Gastroesophageal sphincter (tissue), 4 donors: ENCODE measurements around the gene PLEKHO1. TPM values are rescaled to one million over a fixed set of nuclear protein-coding genes. Genes with fewer than 3 reads are reported as not detected.
"Not testable (repeated sequence)": the region's sequence is repeated elsewhere in the genome, so short reads cannot be mapped to it uniquely, and the experiment has no call there.

Experiments used
- ATAC-seq: fragments of 150-250 bp; one replicate; pipeline ENCODE4 v1.9.1; 2016; ENCODE audit warnings: mild to moderate bottlenecking, moderate library complexity
- H3K27ac ChIP-seq, 4 donors: fragments of 200-600 bp; sonication (generic) in 3 of 4; 1 replicate in 3 of 4; 2 replicates in 1 of 4; pipeline ENCODE4 v1.5.1; 2016 to 2019
- H3K27me3 ChIP-seq: fragments of 200-600 bp; sonication (generic); one replicate; pipeline ENCODE4 v1.5.1; 2019
- H3K36me3 ChIP-seq, 2 donors: fragments of 200-600 bp; sonication (generic); one replicate each; pipeline ENCODE4 v1.5.1; 2019; ENCODE audit warnings: control low read depth in 1 of 2
- H3K4me1 ChIP-seq, 3 donors: fragments of 200-600 bp; sonication (generic); 1 replicate in 2 of 3; 2 replicates in 1 of 3; pipeline ENCODE4 v1.5.1; 2016 to 2019; ENCODE audit warnings: control low read depth in 2 of 3
- H3K4me3 ChIP-seq, 2 donors: fragments of 200-600 bp; sonication (generic); one replicate each; pipeline ENCODE4 v1.5.1; 2019; ENCODE audit warnings: mild to moderate bottlenecking in 1 of 2, moderate library complexity in 1 of 2
- H3K9me3 ChIP-seq, 3 donors: fragments of 200-600 bp; sonication (generic); one replicate each; pipeline ENCODE4 v1.5.1; 2017 to 2019; ENCODE audit warnings: control low read depth in 2 of 3
- EP300 ChIP-seq: sonication (generic); formaldehyde crosslinking; IDR thresholded peaks from one replicate; pipeline ENCODE4 v1.6.1; 2017; ENCODE audit warnings: antibody characterized with exemption, mild to moderate bottlenecking
- POLR2A ChIP-seq, 2 donors: fragments of 450-650 bp; IDR thresholded peaks; one replicate each; pipeline ENCODE4 v1.6.1; 2017; ENCODE audit warnings: antibody characterized with exemption in 2 of 2, mild to moderate bottlenecking in 2 of 2, moderate library complexity in 1 of 2
- POLR2AphosphoS5 ChIP-seq: sonication (generic); formaldehyde crosslinking; IDR thresholded peaks from one replicate; pipeline ENCODE4 v1.6.1; 2017; ENCODE audit warnings: antibody characterized with exemption
- WGBS, 2 donors: methylation state at CpG; one replicate each; pipeline ENCODE4 v1.1.5; 2018; ENCODE audit warnings: low coverage in 1 of 2; 5-methylcytosine and 5-hydroxymethylcytosine counted together
- total RNA-seq, 4 donors: library from RNA; depleted of rRNA; stranded (reverse); fragments of >200 nt; gene quantifications; one replicate each; pipeline ENCODE4 v1.1.0, GENCODE V29; 2016
- TF ChIP-seq, protein P1 (sequence below), 4 experiments: fragments of 200-600 bp in 2 of 4; fragments of 450-650 bp in 2 of 4; sonication (generic) in 1 of 4; IDR thresholded peaks; one replicate each; pipeline ENCODE4 v1.5.1; 2017 to 2019; ENCODE audit warnings: antibody characterized with exemption in 4 of 4, mild to moderate bottlenecking in 2 of 4, moderate library complexity in 2 of 4

Gene PLEKHO1
- total RNA-seq, 4 donors from 2014 or later: 217 to 358 (median 228) TPM

DNA sequence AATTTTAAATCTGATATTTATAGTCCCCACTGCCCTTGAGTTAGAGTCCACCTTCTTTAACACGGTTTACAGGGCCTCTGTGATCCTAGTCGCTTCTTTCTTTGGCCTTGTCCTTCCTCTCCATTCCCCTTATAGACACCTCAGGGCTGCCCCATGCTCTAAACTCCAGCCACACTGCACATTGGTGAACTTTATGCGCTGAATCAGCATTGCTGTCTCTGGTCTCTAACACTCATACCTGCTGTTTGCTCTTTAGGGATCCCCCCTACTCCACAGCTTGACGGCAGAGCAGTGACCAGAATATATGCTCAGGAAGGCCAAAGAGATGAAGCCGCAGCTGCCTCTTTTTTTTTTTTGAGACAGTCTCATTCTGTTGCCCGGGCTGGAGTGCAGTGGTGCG is 30.2 kb downstream of the PLEKHO1 start:
- 67 to 92% methylated on average over 2 to 6 of the region's 7 CpGs for WGBS, 2 donors
- no peaks in the 10 kb centered on the region for H3K27me3 ChIP-seq
- H3K4me1 ChIP-seq: no peaks in the 10 kb centered on the region
- no peak overlapping the region for H3K27ac ChIP-seq
- ATAC-seq: no peak
- no peak overlapping the region for H3K4me3 ChIP-seq
- no peaks in the 10 kb centered on the region for H3K9me3 ChIP-seq
- TF ChIP-seq EP300: no peak
- H3K36me3 ChIP-seq: no peaks in the 10 kb centered on the region

DNA sequence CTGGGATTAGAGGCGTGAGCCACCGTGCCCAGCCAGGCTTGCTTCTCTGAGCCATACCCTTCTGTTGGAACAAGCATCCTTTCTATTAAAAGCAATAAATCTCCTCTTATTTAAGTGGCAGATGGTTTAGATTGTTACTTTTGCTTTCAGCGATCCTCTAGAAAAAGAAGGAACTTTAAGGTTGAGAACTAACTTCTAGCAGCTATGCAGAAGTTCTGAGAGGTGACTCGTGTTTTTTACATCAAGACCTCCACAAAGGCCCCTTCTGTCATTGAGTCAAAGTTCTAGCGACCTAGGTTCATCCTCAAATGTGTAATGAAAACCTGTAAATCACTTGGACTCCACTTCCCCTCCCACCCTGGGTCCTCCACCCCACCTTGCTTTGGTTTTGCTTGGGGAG is 30.8 kb downstream of the PLEKHO1 start:
- no peaks in the 10 kb centered on the region for H3K4me1 ChIP-seq
- no peak for ATAC-seq
- no peak overlapping the region for H3K27ac ChIP-seq
- H3K36me3 ChIP-seq: no peaks in the 10 kb centered on the region
- no peak overlapping the region for H3K4me3 ChIP-seq
- no peaks in the 10 kb centered on the region for H3K9me3 ChIP-seq
- TF ChIP-seq, protein P1, sequence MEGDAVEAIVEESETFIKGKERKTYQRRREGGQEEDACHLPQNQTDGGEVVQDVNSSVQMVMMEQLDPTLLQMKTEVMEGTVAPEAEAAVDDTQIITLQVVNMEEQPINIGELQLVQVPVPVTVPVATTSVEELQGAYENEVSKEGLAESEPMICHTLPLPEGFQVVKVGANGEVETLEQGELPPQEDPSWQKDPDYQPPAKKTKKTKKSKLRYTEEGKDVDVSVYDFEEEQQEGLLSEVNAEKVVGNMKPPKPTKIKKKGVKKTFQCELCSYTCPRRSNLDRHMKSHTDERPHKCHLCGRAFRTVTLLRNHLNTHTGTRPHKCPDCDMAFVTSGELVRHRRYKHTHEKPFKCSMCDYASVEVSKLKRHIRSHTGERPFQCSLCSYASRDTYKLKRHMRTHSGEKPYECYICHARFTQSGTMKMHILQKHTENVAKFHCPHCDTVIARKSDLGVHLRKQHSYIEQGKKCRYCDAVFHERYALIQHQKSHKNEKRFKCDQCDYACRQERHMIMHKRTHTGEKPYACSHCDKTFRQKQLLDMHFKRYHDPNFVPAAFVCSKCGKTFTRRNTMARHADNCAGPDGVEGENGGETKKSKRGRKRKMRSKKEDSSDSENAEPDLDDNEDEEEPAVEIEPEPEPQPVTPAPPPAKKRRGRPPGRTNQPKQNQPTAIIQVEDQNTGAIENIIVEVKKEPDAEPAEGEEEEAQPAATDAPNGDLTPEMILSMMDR (IDR thresholded peaks at IDR 0.05): no peak
- TF ChIP-seq POLR2AphosphoS5 (no peak), POLR2A (IDR thresholded peaks at IDR 0.05) (no peak), EP300 (no peak)
- 69 to 91% methylated on average over 2 to 5 of the region's 5 CpGs for WGBS, 2 donors
- H3K27me3 ChIP-seq: no peaks in the 10 kb centered on the region

DNA sequence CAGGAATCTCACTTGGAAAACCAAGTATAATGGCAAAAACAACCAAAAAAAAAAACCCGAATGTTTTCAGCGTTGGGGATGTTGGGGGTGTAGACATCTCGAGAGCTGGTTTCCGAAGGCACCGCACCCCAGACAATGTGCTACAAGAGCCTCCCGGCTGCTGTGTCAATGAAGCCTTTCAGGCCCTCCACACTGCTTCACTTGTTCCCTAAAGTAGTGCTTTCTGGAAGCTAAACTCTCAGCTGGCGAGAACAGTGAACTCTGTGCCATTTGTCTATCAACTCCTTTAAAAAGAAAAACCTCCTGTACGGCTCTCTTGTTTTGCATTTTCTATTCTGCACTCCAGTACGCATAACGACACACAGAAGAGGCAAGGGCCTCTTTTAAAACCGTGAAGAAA is 32.5 kb downstream of the PLEKHO1 start:
- WGBS, 2 donors: 76 to 84% methylated on average over 6 to 10 of the region's 11 CpGs
- H3K36me3 ChIP-seq: no peaks in the 10 kb centered on the region
- H3K4me3 ChIP-seq: no peak overlapping the region
- H3K4me1 ChIP-seq: peaks cover 0 to under 1% (median 0%) of the 10 kb centered on the region in 3 donors
- H3K27me3 ChIP-seq: no peaks in the 10 kb centered on the region
- no peak overlapping the region for H3K27ac ChIP-seq
- ATAC-seq: no peak
- H3K9me3 ChIP-seq: no peaks in the 10 kb centered on the region
- TF ChIP-seq POLR2AphosphoS5: no peak
- TF ChIP-seq, protein P1 (IDR thresholded peaks at IDR 0.05): no peak
- TF ChIP-seq POLR2A (IDR thresholded peaks at IDR 0.05): no peak
- no peak for TF ChIP-seq EP300

DNA sequence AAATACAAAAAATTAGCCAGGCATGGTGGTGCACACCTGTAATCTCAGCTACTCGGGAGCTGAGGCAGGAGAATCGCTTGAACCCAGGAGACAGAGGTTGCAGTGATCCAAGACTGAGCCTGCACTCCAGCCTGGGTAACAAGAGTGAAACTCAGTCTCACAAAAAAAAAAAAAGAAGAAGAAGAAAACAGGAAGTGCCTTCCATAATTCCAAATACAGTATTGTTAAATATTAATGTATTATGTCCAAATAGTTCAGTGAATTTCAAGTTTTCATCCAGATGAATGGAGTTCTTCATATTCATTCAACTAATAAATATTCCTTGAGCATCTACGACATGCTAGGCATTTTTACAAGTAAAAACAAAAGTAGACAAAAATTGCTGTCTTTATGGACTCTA is 33.3 kb downstream of the PLEKHO1 start:
- Histone ChIP-seq H3K4me1 (peaks cover 0 to 6% (median 0%) of the 10 kb centered on the region in 3 donors), H3K27ac (peak overlapping the region in 2 of 4 donors; percentile 24 to 44), H3K27me3 (no peaks in the 10 kb centered on the region), H3K9me3 (no peaks in the 10 kb centered on the region), H3K4me3 (no peak overlapping the region), H3K36me3 (no peaks in the 10 kb centered on the region)
- no peak for TF ChIP-seq EP300
- TF ChIP-seq POLR2AphosphoS5: no peak
- TF ChIP-seq, protein P1 (IDR thresholded peaks at IDR 0.05): no peak
- TF ChIP-seq POLR2A (IDR thresholded peaks at IDR 0.05): no peak
- WGBS, 2 donors: 73 to 89% methylated on average over 3 of the region's 3 CpGs
- no peak for ATAC-seq

DNA sequence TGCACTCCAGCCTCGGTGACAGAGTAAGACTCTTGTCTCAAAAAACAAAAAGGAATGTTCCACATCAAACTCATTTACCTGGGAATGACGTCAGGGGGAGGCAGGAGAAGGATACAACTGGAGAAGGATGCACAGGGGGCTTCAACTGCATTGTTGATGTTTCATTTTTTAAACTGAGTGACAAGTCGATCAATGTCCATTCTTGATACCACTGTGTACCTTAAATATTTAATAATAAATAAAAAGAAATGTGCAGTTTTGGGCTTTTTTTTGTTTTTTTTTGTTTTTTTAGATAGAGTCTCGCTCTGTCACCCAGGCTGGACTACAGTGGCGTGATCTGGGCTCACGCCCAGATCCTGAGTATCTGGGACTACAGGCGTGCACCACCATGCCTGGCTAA is 35.8 kb downstream of the PLEKHO1 start:
- ATAC-seq: no peak
- TF ChIP-seq, protein P1 (IDR thresholded peaks at IDR 0.05): no peak
- TF ChIP-seq POLR2AphosphoS5 (no peak), EP300 (no peak), POLR2A (IDR thresholded peaks at IDR 0.05) (no peak)
- Histone ChIP-seq H3K4me1 (peaks cover 0 to 6% (median 0%) of the 10 kb centered on the region in 3 donors), H3K36me3 (no peaks in the 10 kb centered on the region), H3K27ac (no peak overlapping the region), H3K9me3 (no peaks in the 10 kb centered on the region), H3K4me3 (no peak overlapping the region), H3K27me3 (no peaks in the 10 kb centered on the region)
- 83 to 95% methylated on average over 6 to 7 of the region's 7 CpGs for WGBS, 2 donors

DNA sequence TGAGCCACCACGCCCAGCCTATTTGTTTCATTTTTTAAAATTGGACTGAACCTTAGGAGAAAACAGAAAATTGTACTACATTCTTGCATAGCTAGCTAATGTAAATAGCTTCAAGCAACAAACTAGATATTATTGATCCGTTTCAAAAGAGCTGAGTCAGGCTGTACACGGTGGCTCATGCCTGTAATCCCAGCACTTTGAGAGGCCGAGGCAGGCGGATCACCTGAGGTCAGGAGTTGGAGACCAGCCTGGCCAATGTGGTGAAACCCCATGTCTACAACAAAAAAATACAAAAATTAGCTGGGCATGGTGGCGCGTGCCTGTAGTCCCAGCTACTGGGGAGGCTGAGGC is 36.7 kb downstream of the PLEKHO1 start:
- WGBS, 2 donors: 77 to 78% methylated on average over 4 to 6 of the region's 7 CpGs
- not testable (repeated sequence) for H3K4me3 ChIP-seq, H3K27me3 ChIP-seq, H3K9me3 ChIP-seq, ATAC-seq, H3K4me1 ChIP-seq, H3K36me3 ChIP-seq
- H3K27ac ChIP-seq: peak overlapping the region in 3 of 4 donors; percentile 20 to 58 (median 45)
